ENCODE measurements around the gene KIAA0930.

DNA sequence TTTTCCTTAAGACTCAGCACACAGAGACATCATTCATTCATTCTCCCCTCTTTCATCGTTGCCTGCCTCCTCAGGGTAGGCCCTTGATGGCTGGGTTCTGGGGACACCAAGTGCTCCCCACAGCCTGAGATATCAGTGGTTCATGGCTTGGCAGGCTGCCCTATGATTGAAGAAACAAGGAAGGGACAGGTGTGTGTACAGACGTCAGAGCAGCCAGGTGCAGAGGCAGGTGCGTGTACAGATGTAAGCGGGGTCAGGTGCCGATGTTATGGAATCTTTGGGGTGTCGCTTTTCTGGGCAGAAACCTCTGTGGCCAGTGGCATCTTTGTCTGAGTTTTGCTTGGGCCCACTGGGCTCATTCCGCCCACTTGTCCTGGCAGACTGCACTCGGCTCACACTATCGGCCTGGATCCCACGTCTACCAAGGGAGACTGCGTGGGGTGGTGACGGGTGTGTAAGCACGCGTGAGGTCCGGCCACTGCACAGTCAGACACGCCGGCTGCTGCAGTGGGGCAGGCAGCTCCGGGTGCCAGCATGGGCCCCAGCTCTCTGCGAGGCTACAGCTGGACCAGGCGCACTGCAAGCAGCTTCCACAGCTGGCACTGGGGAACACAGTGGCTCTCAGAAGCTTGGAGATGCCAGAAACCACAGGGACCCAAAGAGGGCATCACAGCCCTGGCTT is 20.9 kb upstream of the KIAA0930 start:
- TF ChIP-seq, protein P1, sequence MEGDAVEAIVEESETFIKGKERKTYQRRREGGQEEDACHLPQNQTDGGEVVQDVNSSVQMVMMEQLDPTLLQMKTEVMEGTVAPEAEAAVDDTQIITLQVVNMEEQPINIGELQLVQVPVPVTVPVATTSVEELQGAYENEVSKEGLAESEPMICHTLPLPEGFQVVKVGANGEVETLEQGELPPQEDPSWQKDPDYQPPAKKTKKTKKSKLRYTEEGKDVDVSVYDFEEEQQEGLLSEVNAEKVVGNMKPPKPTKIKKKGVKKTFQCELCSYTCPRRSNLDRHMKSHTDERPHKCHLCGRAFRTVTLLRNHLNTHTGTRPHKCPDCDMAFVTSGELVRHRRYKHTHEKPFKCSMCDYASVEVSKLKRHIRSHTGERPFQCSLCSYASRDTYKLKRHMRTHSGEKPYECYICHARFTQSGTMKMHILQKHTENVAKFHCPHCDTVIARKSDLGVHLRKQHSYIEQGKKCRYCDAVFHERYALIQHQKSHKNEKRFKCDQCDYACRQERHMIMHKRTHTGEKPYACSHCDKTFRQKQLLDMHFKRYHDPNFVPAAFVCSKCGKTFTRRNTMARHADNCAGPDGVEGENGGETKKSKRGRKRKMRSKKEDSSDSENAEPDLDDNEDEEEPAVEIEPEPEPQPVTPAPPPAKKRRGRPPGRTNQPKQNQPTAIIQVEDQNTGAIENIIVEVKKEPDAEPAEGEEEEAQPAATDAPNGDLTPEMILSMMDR (IDR thresholded peaks at IDR 0.05), result no peak
- TF ChIP-seq POLR2A (IDR thresholded peaks at IDR 0.05), result no peak
